ENCODE data around the gene MICAL2.
A peak's percentile ranks its signal among the peaks of the same experiment; 100 is the strongest.

MICAL2 gene

GRCh38 chr11:12183827-12184620, 73.6 kb downstream of the MICAL2 start:
- Histone ChIP-seq H3K4me3 (ENCODE audit: low read depth, low read length) (no peak overlapping the region), H3K36me3 (ENCODE audit: control insufficient read depth in 2 of 2, insufficient read depth in 1 of 2, low read length in 2 of 2) (no peaks in the 10 kb centered on the region), H3K9me3 (ENCODE audit: control insufficient read depth, insufficient read depth, low read depth, low read length) (no peaks in the 10 kb centered on the region), H3K27ac (ENCODE audit: extremely low read depth, low read depth, low read length) (no peak overlapping the region), H3K4me1 (ENCODE audit: control insufficient read depth, insufficient read depth, low read length) (no peaks in the 10 kb centered on the region)
- CTCF ChIA-PET, result interaction anchor here (0.5 to 2.1 kb wide), 3 partner anchors 15 to 776 kb away, joined by 3 to 5 read pairs (median 3); no protein-coding TSS in a partner anchor
- POLR2A ChIA-PET, result interaction anchor here (1.3 kb wide), 1 partner anchor 36 kb away, joined by 6 read pairs; no protein-coding TSS in a partner anchor
- 0 out of 2 replicates have a peak, but pooled peaks have one; percentile 20 for TF ChIP-seq ZNF768 (tag by site-specific recombination; IDR thresholded peaks at IDR 0.05)
- no peak for TF ChIP-seq ZNF692 (tag by site-specific recombination; IDR thresholded peaks at IDR 0.05)
- 0 out of 2 replicates have a peak, but pooled peaks have one; percentile 32 for TF ChIP-seq ZNF121 (tag by site-specific recombination; IDR thresholded peaks at IDR 0.05)

- H3K4me3 ChIP-seq (ENCODE audit: low read depth, low read length), result no peak overlapping the region
- POLR2A ChIA-PET, result no interaction called here
- no peak overlapping the region for H3K27ac ChIP-seq (ENCODE audit: extremely low read depth, low read depth, low read length)
- CTCF ChIA-PET, result interaction anchor here (0.5 to 2.1 kb wide), 4 partner anchors 10 to 776 kb away, joined by 3 to 5 read pairs (median 4); no protein-coding TSS in a partner anchor
- no peaks in the 10 kb centered on the region for H3K36me3 ChIP-seq (ENCODE audit: control insufficient read depth in 2 of 2, insufficient read depth in 1 of 2, low read length in 2 of 2)
- no peaks in the 10 kb centered on the region for H3K9me3 ChIP-seq (ENCODE audit: control insufficient read depth, insufficient read depth, low read depth, low read length)
- H3K4me1 ChIP-seq (ENCODE audit: control insufficient read depth, insufficient read depth, low read length), result no peaks in the 10 kb centered on the region
- TF ChIP-seq ZEB2 (tag by site-specific recombination; IDR thresholded peaks at IDR 0.05), result no peak
- TF ChIP-seq ZNF473 (tag by site-specific recombination; IDR thresholded peaks at IDR 0.05), result no peak
- TF ChIP-seq MYNN (tag by site-specific recombination; IDR thresholded peaks at IDR 0.05; ENCODE audit: borderline replicate concordance), result no peak
- TF ChIP-seq KLF10 (tag by site-specific recombination; IDR thresholded peaks at IDR 0.05), result no peak
- no peak for TF ChIP-seq IKZF3 (tag by site-specific recombination; IDR thresholded peaks at IDR 0.05)
- TF ChIP-seq BCL6B (tag by site-specific recombination; IDR thresholded peaks at IDR 0.05), result no peak
- TF ChIP-seq ZNF416 (tag by site-specific recombination; IDR thresholded peaks at IDR 0.05), result no peak
- TF ChIP-seq ZFP41 (tag by site-specific recombination; IDR thresholded peaks at IDR 0.05; ENCODE audit: borderline replicate concordance), result no peak
- TF ChIP-seq INSM2 (tag by site-specific recombination; IDR thresholded peaks at IDR 0.05), result no peak
- no peak for TF ChIP-seq ZNF510 (tag by site-specific recombination; IDR thresholded peaks at IDR 0.05; ENCODE audit: insufficient replicate concordance)
- TF ChIP-seq TSHZ1 (tag by site-specific recombination; IDR thresholded peaks at IDR 0.05; ENCODE audit: borderline replicate concordance), result no peak
- TF ChIP-seq REPIN1 (tag by site-specific recombination; IDR thresholded peaks at IDR 0.05; ENCODE audit: low read depth), result no peak
- no peak for TF ChIP-seq ZNF266 (tag by site-specific recombination; IDR thresholded peaks at IDR 0.05; ENCODE audit: low read depth)
- no peak for TF ChIP-seq ZNF311 (tag by site-specific recombination; IDR thresholded peaks at IDR 0.05; ENCODE audit: borderline replicate concordance)
- no peak for TF ChIP-seq ZSCAN23 (tag by site-specific recombination; IDR thresholded peaks at IDR 0.05)
- TF ChIP-seq ZNF654 (tag by site-specific recombination; IDR thresholded peaks at IDR 0.05; ENCODE audit: low read depth), result no peak
- TF ChIP-seq KLF8 (tag by site-specific recombination; IDR thresholded peaks at IDR 0.05), result no peak
These were observed 74.3 kb downstream of the MICAL2 start for GRCh38 chr11:12184699-12185098.

Data from HEK293 (cell line).